H7 (cell line): Measurements from ENCODE around the gene DMRT2. TPM values are rescaled to one million over a fixed set of nuclear protein-coding genes. Genes with fewer than 3 reads are reported as not detected.

ENCODE experiments used
- DNase-seq: peaks from one replicate; pipeline ENCODE4 v3.0.0; 2012
- H3K27me3 ChIP-seq: 2 replicates; pipeline ENCODE4 v1.6.0; 2011; ENCODE audit warnings: mild to moderate bottlenecking, low read length; ENCODE audit not compliant: control insufficient read depth, insufficient read depth
- H3K36me3 ChIP-seq: replicated peaks from 2 replicates; pipeline ENCODE4 v1.5.1; 2011; ENCODE audit warnings: low read length; ENCODE audit not compliant: control insufficient read depth, insufficient read depth
- H3K4me3 ChIP-seq: 2 replicates; pipeline ENCODE4 v1.5.1; 2011; ENCODE audit warnings: low read depth, mild to moderate bottlenecking, control low read depth, low read length, moderate library complexity; ENCODE audit not compliant: insufficient read depth
- total RNA-seq: library from RNA; depleted of rRNA; stranded (reverse); fragments of >200 nt; shearing (Covaris generic); gene quantifications from 2 replicates; pipeline ENCODE4 v1.2.3, GENCODE V29; 2014

The DMRT2 gene
- total RNA-seq, 1 experiment from 2014 or later: not detected

DNA sequence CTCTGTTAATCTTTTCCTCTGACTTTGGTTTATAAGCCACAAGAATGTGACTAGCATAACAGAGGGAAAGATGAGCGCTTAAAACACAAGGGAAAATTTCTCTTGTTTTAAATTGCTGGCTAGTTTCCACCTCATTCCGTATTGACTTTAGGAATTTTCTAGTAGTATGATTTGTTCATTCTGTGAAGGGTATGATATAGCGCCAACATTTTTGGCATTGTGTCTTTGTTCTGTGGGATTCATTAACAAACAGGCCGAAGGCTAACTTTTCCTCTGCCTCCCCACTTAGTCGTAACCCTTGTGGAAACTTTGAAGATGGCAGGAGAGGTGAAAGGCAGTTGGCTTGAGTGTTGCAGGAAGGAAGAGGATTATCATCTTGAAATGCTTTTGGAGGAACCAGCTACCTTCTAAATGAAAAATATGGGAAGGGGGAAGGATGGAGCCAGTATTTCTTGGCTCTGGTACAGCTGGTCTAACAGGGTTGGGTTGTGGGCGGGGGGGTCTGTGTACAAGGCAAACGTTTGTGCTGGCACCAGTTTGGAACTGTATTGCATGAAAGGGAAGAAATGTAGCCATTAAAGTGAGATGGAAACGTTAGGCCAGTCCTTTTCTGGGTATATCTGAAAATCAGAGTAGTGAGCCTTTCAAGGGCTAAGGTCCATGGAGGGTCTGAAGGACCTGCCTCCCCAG is 21.5 kb upstream of the DMRT2 start:
- no peak overlapping the region for H3K4me3 ChIP-seq
- no peak for DNase-seq
- H3K27me3 ChIP-seq: no peaks in the 10 kb centered on the region; the same call in 1 of the 2 replicates
- no peaks in the 10 kb centered on the region for H3K36me3 ChIP-seq

DNA sequence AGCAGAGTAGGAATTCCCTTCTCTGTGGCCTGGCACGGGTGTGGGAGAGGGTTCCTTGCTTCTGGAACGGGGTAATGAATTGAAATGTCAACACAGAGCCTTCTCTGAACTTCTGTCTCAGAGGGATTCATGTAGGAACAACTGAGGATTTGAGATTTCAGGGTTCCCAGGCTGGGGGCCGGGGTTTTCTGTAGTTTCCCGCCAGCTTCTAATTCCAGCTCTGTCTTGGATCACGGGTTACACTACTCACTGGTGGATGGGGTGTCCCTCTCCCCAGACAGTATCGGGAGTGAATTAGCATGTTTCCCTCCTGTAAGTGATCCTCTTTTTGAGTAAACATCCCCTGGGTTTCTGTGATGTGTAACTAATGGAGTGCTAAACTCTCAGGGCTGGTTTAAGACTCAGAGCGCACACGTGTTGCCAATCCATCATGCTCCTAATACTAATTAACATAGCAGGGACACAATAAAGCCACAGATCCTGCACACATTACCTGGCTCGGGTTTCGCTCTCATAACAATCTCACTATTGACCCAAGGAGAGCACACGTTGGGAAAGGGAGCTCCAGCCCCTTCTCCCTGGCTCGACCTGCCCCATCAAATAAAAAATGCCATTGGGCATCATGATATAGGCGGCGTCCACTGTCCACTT is 18.1 kb upstream of the DMRT2 start:
- no peak for DNase-seq
- H3K27me3 ChIP-seq: no peaks in the 10 kb centered on the region; the same call in 1 of the 2 replicates
- no peak overlapping the region for H3K4me3 ChIP-seq
- H3K36me3 ChIP-seq: no peaks in the 10 kb centered on the region

DNA sequence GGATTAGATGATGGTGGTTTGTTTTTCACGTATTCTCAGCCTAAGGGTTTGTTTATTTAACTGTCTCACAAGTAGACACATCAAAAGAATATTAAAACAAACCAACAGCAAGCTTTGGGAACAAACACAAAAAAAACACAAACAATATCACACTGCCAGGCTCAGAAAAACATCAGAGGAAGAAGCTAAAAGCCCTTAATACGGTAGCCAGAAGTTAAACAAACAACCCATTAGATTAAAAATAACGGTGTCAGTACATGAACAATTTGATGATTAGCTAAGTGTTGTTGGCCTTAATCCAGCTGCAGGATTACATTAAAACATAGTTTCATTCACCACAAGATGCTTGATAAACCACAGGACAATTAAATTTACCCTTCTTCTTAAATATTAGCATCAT is 15.9 kb upstream of the DMRT2 start:
- DNase-seq: no peak
- Histone ChIP-seq H3K36me3 (no peaks in the 10 kb centered on the region), H3K27me3 (peaks cover 15% of the 10 kb centered on the region; the same call in 1 of the 2 replicates), H3K4me3 (no peak overlapping the region)

DNA sequence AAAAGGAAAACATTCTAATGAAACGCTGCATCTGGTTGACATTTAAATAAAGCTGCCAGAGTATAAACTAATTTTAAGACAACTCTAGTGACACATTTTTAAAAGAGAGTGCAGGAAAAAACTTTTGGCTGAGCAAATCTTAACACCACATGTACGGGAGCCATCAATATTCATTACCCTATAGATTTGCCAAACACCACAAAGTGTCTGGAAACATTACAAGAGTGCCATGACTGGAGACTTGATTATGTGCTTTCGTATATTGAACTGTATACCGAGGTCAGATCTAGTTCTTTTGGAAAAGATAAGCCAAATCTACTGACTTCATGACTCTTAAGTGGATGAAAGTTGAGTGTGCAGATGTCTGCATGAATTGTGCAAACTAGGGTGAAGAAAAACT is 10.6 kb upstream of the DMRT2 start:
- peaks cover 68% of the 10 kb centered on the region for H3K27me3 ChIP-seq
- H3K4me3 ChIP-seq: no peak overlapping the region
- DNase-seq: no peak
- H3K36me3 ChIP-seq: no peaks in the 10 kb centered on the region

DNA sequence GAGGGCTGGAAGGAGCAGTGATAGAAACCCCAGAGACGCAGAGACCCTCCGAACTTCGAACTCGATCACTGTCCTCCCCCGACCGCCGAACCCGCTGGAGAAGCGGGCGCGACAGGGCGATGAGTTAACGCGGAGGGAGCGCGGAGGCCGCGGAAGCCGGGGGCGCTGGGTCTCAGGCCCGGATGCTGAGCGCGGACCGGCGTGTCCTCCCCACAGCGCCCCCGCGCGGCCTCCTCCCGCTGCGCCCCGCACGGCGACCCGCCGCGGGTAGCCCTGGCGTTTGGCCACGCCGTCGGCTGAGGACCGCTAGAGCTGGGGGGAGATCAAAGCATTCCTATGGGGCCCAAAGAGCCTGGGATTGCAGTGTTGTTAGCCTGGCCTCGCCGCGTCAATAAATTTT is 7.7 kb upstream of the DMRT2 start:
- Histone ChIP-seq H3K36me3 (no peaks in the 10 kb centered on the region), H3K4me3 (peak overlapping the region; percentile 24), H3K27me3 (peaks cover 92% of the 10 kb centered on the region)
- DNase-seq: peak; percentile 93

DNA sequence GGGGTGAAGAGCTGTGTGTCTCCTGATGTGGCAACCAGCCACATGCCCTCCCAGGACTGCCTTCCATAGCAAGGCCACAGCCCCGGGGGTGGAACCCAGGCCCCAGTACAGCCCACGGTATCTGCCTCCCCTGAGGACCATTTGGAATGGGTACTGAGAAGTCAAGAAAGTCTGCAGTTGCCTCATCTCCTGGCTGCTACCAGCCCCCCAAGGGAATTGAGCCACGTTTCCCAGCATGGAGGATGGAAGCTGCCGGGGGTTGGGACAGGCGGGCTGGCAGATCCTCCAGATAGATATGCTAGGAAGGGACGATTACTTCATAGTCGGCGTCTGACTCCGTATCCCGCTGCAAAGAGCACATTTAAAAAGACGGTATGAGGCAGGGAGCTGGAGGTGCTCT is 5.5 kb upstream of the DMRT2 start:
- peak; percentile 58 for DNase-seq
- Histone ChIP-seq H3K27me3 (peaks cover 98% of the 10 kb centered on the region), H3K4me3 (no peak overlapping the region), H3K36me3 (no peaks in the 10 kb centered on the region)

DNA sequence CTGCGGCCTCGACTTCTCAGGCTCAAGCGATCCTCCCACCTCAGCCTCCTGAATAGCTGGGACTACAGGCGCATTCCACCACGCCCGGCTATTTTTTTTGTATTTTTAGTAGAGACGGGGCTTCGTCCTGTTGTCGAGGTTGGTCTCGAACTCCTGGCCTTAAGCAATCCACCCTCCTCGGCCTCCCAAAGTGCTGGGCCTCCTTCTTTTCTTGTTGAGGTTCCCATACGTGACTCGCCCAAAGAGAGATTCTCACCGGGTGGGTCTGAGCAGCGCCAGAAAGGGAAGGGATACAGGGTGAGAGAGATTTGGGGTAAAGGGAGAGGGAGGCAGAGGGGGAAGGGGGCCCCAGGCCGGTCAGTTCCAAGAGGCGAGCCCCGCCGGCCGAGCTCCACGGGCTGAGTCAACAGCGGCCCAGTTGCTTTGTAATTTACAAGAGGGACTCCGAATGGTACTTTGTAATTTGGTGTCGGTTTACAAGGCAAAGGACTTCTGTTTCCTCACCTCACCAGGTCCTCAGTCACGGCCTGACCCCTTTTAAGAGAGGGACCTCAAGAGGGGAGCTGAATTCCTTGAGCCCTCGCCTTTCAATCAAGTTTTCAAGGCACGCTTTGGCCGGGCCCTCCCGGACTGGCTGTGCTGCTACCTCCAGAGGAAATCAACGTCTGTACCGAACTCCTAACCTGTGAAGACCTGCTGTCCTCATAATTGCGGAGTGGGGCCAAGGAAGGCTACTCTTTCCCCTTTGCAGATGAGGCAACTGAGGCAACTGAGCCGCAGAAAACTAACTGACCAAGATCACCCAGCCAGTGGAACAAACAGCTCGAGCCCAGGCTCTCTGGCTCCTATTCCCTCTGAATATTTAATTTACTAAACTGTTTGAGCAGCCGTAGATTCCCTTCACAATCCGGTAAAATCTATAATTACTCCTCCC is 3.3 kb upstream of the DMRT2 start:
- DNase-seq: peak; percentile 78
- peaks cover 98% of the 10 kb centered on the region for H3K27me3 ChIP-seq
- no peak overlapping the region for H3K4me3 ChIP-seq

DNA sequence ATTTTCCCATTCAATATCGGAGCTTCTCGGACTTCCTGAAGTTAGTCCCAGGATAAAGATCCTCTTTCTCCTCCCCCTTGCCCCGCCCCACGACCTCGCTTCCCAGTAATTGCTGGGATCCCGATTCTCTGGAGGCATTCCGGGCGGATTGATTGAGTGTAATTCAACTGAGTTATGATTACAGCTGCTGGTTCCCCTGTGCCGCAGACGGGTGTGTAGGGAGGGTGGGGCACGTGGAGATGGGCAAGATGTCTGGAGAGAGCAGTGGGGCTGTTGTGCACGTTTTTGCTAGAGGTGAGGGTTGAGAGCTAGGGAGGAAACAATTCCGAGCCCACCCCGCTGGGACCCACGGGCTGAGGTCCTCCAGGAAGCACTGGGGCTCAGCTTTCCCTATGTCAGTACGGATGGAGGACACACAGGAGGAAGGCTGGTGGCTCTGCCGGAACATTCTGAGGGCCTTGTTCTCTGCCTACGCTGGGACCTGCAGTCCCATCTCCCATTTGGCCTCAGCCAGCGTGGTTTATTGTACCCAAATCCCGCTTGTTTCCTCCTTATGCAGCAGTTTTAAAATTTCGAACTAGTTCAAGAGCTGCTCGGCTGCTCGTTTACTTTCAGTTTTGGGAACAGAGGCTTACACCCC is 2.4 kb upstream of the DMRT2 start:
- no peak for DNase-seq
- Histone ChIP-seq H3K36me3 (no peaks in the 10 kb centered on the region), H3K4me3 (no peak overlapping the region), H3K27me3 (peaks cover 98% of the 10 kb centered on the region)

More for the DNA sequence above, 3.3 kb upstream of the DMRT2 start:
- no peaks in the 10 kb centered on the region for H3K36me3 ChIP-seq

DNA sequence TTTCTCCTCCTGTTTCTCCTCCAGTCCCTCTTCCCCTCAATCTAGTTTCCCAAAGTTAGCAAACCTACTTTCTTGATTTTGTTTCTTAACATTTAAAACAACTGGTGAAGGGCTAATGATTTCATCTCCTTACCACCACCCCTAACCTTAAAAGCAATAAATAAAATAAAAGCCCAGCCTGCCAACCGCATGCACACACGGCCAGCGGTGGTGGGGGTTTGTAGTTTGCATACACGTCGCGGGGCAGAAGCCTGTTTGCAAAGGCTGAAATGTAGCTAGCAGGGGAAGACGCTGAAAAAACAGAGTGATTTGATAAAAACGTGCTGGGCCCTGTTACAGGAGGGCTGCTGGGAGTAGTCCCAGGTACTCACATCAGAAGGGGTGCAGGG is 1.9 kb upstream of the DMRT2 start:
- no peaks in the 10 kb centered on the region for H3K36me3 ChIP-seq
- H3K27me3 ChIP-seq: peaks cover 98% of the 10 kb centered on the region
- no peak overlapping the region for H3K4me3 ChIP-seq

DNA sequence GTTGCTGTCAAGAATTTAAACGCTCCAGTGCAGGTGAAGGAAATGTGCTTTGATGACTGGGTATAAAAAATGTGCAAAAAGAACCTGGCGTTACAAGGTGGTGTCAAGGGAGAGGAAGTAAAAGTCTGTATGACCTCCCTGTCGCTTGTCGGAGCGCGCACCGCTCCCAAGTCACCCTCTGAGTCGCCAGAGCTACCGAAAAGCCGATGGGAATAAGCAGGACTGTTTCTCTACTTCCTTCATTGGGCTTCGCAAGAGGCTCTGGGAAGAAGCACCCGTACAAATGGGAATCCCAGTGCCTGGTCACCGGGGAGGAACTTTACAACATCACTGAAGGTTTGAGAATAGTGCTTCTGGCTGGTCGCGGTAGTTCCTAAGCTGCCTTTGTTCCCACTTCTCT is 1.3 kb upstream of the DMRT2 start:
- no peaks in the 10 kb centered on the region for H3K36me3 ChIP-seq
- no peak for DNase-seq
- no peak overlapping the region for H3K4me3 ChIP-seq
- H3K27me3 ChIP-seq: peaks cover 98% of the 10 kb centered on the region

More for the DNA sequence above, 1.9 kb upstream of the DMRT2 start:
- no peak for DNase-seq

DNA sequence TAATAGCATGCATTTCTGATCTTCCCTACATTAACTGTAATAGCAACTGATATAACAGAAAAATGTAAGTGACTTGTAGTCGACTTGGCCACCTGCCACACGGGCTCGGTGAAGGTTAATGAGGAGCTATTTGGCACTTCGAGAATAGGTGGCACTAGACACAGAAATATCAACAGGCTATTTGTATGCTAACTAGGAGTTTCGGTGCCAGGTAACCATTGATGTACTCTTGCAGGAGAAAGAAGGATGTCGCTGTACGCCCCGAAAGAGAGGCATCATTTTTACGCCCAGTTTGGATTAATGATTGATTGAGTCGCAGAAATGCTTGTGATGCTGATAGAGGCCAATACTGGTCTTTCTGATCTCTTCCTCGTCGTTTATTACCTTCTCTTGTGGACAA is 516 bp upstream of the DMRT2 start:
- Histone ChIP-seq H3K27me3 (peaks cover 98% of the 10 kb centered on the region), H3K4me3 (no peak overlapping the region), H3K36me3 (no peaks in the 10 kb centered on the region)
- no peak for DNase-seq

DNA sequence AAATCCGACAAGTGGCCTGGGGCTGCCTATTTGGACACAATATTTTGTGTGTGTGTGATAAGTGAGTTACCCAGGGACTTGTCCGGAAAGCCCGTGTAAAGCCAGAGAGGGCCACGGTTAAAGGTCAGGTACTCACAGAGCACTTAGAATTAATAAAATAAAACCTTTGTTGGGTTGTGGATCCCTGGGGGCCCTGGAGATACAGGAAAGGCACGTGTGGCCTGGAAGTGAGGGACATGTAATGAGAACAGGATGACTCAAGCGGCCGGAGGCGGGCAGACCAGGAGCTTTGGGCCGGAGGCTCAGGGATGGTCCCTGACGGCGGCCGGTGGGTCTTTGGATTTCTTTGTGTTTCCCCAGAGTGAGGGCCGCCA is 1.0 kb downstream of the DMRT2 start:
- peak overlapping the region; percentile 28; the same call in 1 of the 2 replicates for H3K4me3 ChIP-seq
- no peaks in the 10 kb centered on the region for H3K36me3 ChIP-seq
- no peak for DNase-seq
- H3K27me3 ChIP-seq: peaks cover 100% of the 10 kb centered on the region

DNA sequence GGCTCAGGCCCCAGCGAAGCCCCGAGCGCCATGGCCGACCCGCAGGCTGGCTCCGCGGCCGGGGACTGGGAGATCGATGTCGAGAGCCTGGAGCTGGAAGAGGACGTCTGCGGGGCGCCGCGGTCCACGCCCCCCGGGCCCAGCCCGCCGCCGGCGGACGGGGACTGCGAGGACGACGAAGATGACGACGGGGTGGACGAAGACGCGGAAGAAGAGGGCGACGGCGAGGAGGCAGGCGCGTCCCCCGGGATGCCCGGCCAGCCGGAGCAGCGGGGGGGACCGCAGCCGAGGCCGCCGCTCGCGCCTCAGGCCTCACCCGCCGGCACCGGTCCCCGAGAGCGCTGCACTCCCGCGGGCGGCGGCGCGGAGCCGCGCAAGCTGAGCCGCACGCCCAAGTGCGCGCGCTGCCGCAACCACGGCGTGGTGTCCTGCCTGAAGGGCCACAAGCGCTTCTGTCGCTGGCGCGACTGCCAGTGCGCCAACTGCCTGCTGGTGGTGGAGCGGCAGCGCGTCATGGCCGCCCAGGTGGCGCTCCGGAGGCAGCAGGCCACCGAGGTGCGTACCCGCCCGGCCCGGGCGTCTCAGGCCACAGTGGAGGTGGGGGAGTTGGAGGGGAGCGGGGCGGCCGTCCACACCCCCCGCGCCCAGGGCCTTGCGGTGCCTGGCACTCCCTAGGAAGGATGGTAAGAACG is 1.6 kb downstream of the DMRT2 start:
- DNase-seq: peak; percentile 84
- Histone ChIP-seq H3K27me3 (peaks cover 100% of the 10 kb centered on the region), H3K4me3 (peak overlapping the region; percentile 28; the same call in 1 of the 2 replicates)

More for the DNA sequence above, 1.6 kb downstream of the DMRT2 start:
- H3K36me3 ChIP-seq: no peaks in the 10 kb centered on the region
